Bronchial epithelial cell (primary cell): ENCODE measurements around the gene EXOSC2. TPM values are rescaled to one million over a fixed set of nuclear protein-coding genes. Genes with fewer than 3 reads are reported as not detected.
A peak's percentile ranks its signal among the peaks of the same experiment; 100 is the strongest.

ENCODE experiments used
- DNase-seq: peaks from one replicate; pipeline ENCODE4 v3.0.0-alpha.2; 2010; ENCODE audit warnings: low read depth
- FAIRE-seq: peaks from 2 replicates; lab custom pipeline; 2011; peaks lifted over from hg19 to GRCh38; lab: Jason Lieb, UNC
- H3K27me3 ChIP-seq: 2 replicates; pipeline ENCODE4 v1.5.1; 2011; ENCODE audit warnings: low read length; ENCODE audit not compliant: control insufficient read depth, insufficient read depth
- H3K36me3 ChIP-seq: 2 replicates; pipeline ENCODE4 v1.5.1; 2011; ENCODE audit warnings: low read length; ENCODE audit not compliant: control insufficient read depth, insufficient read depth
- H3K4me3 ChIP-seq: 2 replicates; pipeline ENCODE4 v1.5.1; 2011; ENCODE audit warnings: mild to moderate bottlenecking, low read depth, low read length, control low read depth
- CTCF ChIP-seq: IDR thresholded peaks from 2 replicates; pipeline ENCODE4 v1.5.1; 2011; ENCODE audit warnings: mild to moderate bottlenecking, moderate library complexity, low read length, control low read depth, inconsistent platforms; ENCODE audit not compliant: insufficient read depth, severe bottlenecking
- total RNA-seq: library from RNA; depleted of rRNA; stranded (reverse); fragments of >200 nt; gene quantifications from 2 replicates; pipeline ENCODE4 v1.2.1, GENCODE V29; 2014

The EXOSC2 gene
- total RNA-seq, 1 donor from 2014 or later, result 38.7 TPM

GRCh38 chr9:130713286-130713960, 19.8 kb downstream of the EXOSC2 start:
- FAIRE-seq, result no peak
- no peak for DNase-seq
- Histone ChIP-seq H3K36me3 (no peaks in the 10 kb centered on the region), H3K4me3 (peak overlapping the region; percentile 97), H3K27me3 (no peaks in the 10 kb centered on the region)
- no peak for TF ChIP-seq CTCF

- DNase-seq (no peak), FAIRE-seq (no peak)
- TF ChIP-seq CTCF, result no peak
- H3K4me3 ChIP-seq, result peak overlapping the region; percentile 97
- no peaks in the 10 kb centered on the region for H3K36me3 ChIP-seq
- no peaks in the 10 kb centered on the region for H3K27me3 ChIP-seq
These were observed 21.1 kb downstream of the EXOSC2 start for GRCh38 chr9:130714586-130715110.

GRCh38 chr9:130715270-130715669, 21.7 kb downstream of the EXOSC2 start:
- FAIRE-seq, result no peak

GRCh38 chr9:130718562-130718961, 25.0 kb downstream of the EXOSC2 start:
- no peak for TF ChIP-seq CTCF
- no peaks in the 10 kb centered on the region for H3K36me3 ChIP-seq
- DNase-seq (no peak), FAIRE-seq (no peak)
- no peaks in the 10 kb centered on the region for H3K27me3 ChIP-seq
- no peak overlapping the region for H3K4me3 ChIP-seq

More at GRCh38 chr9:130715270-130715669, 21.7 kb downstream of the EXOSC2 start:
- H3K4me3 ChIP-seq, result peak overlapping the region; percentile 97
- no peak for DNase-seq
- no peak for TF ChIP-seq CTCF
- no peaks in the 10 kb centered on the region for H3K36me3 ChIP-seq
- no peaks in the 10 kb centered on the region for H3K27me3 ChIP-seq

GRCh38 chr9:130720762-130721161, 27.2 kb downstream of the EXOSC2 start:
- no peak for FAIRE-seq
- no peaks in the 10 kb centered on the region for H3K36me3 ChIP-seq
- no peak overlapping the region for H3K4me3 ChIP-seq
- DNase-seq, result no peak
- no peaks in the 10 kb centered on the region for H3K27me3 ChIP-seq
- no peak for TF ChIP-seq CTCF
